SK-N-SH (cell line): ENCODE data around the gene KRTAP10-1. TPM values are rescaled to one million over a fixed set of nuclear protein-coding genes. Genes with fewer than 3 reads are reported as not detected.
A peak's percentile ranks its signal among the peaks of the same experiment; 100 is the strongest.

ENCODE experiments used
- CTCF ChIA-PET: fragments of 300-600, 350-600 bp; formaldehyde crosslinking; extraction: SDS; loops from one replicate; lab custom pipeline; 2021; lab: Yijun Ruan, JAX
- POLR2A ChIA-PET: fragments of 350-600 bp; sonication (Branson Sonifier 250); formaldehyde crosslinking; extraction: SDS; loops from one replicate; lab custom pipeline; 2020; ENCODE audit warnings: antibody characterized with exemption, inconsistent platforms; lab: Yijun Ruan, JAX
- DNase-seq: peaks from one replicate; pipeline ENCODE4 v3.0.0; 2012
- H2AFZ ChIP-seq: fragments of 200-600 bp; sonication (generic); 2 replicates; pipeline ENCODE4 v1.8.1; 2016; ENCODE audit warnings: antibody characterized with exemption, mild to moderate bottlenecking, low read depth
- H3F3A ChIP-seq: fragments of 200-600 bp; sonication (generic); replicated peaks from 2 replicates; pipeline ENCODE3; 2016; ENCODE audit warnings: antibody characterized with exemption, mild to moderate bottlenecking; ENCODE audit not compliant: insufficient read depth
- H3K27ac ChIP-seq, 2 experiments: fragments of 200-500 bp in 1 of 2; fragments of 200-600 bp in 1 of 2; sonication (Bioruptor generic) in 1 of 2; sonication (generic), shearing (Covaris generic) in 1 of 2; 2 replicates each; pipeline versions ENCODE4 v1.5.1 to v1.6.1; 2014 to 2016; ENCODE audit warnings: low read depth in 2 of 2, inconsistent platforms in 1 of 2, low read length in 1 of 2, mild to moderate bottlenecking in 1 of 2, mixed read lengths in 1 of 2
- H3K27me3 ChIP-seq: fragments of 200-600 bp; sonication (generic), shearing (Covaris generic); 2 replicates; pipeline ENCODE4 v1.6.1; 2016; ENCODE audit warnings: mixed run types; ENCODE audit not compliant: insufficient read depth
- H3K36me3 ChIP-seq, 2 experiments: fragments of 200-500 bp in 1 of 2; fragments of 200-600 bp in 1 of 2; sonication (Bioruptor generic) in 1 of 2; sonication (generic) in 1 of 2; replicated peaks in 1 of 2; 2 replicates each; pipeline versions ENCODE3 to v1.5.1; 2014 to 2016; ENCODE audit warnings: low read length in 1 of 2, mild to moderate bottlenecking in 1 of 2; ENCODE audit not compliant: insufficient read depth in 2 of 2, control insufficient read depth in 1 of 2
- H3K4me1 ChIP-seq, 2 experiments: fragments of 200-500 bp in 1 of 2; fragments of 200-600 bp in 1 of 2; sonication (Bioruptor generic) in 1 of 2; sonication (generic), shearing (Covaris generic) in 1 of 2; 2 replicates each; pipeline versions ENCODE4 v1.5.1 to v1.6.1; 2014 to 2016; ENCODE audit warnings: low read depth in 1 of 2, low read length in 1 of 2, mixed run types in 1 of 2; ENCODE audit not compliant: insufficient read depth in 2 of 2, control insufficient read depth in 1 of 2
- H3K4me2 ChIP-seq: fragments of 200-600 bp; sonication (generic), shearing (Covaris generic); 2 replicates; pipeline ENCODE4 v1.6.1; 2017; ENCODE audit warnings: mixed run types
- H3K4me3 ChIP-seq, 2 experiments: fragments of 200-500 bp in 1 of 2; fragments of 200-600 bp in 1 of 2; sonication (Bioruptor generic) in 1 of 2; sonication (generic), shearing (Covaris generic) in 1 of 2; 2 replicates each; pipeline versions ENCODE4 v1.5.1 to v1.8.1; 2014 to 2016; ENCODE audit warnings: low read depth in 2 of 2, inconsistent platforms in 1 of 2, low read length in 1 of 2, mild to moderate bottlenecking in 1 of 2, mixed read lengths in 1 of 2, moderate library complexity in 1 of 2
- H3K79me2 ChIP-seq: fragments of 200-600 bp; sonication (generic); 2 replicates; pipeline ENCODE4 v1.8.1; 2017; ENCODE audit warnings: mild to moderate bottlenecking; ENCODE audit not compliant: insufficient read depth
- H3K9ac ChIP-seq: fragments of 200-600 bp; sonication (generic); 2 replicates; pipeline ENCODE4 v1.6.1; 2017; ENCODE audit warnings: mixed run types
- H3K9me2 ChIP-seq: fragments of 200-600 bp; sonication (generic); 2 replicates; pipeline ENCODE4 v1.6.1; 2017; ENCODE audit warnings: mixed run types
- H3K9me3 ChIP-seq: fragments of 200-600 bp; sonication (generic); 2 replicates; pipeline ENCODE4 v1.6.1; 2017; ENCODE audit warnings: mixed run types, mild to moderate bottlenecking, moderate library complexity
- H4K20me1 ChIP-seq: fragments of 200-600 bp; sonication (generic); 2 replicates; pipeline ENCODE4 v1.6.1; 2017; ENCODE audit warnings: mild to moderate bottlenecking, mixed run types; ENCODE audit not compliant: insufficient read depth
- EZH2phosphoT487 ChIP-seq: fragments of 200-600 bp; sonication (generic); IDR thresholded peaks from 2 replicates; pipeline ENCODE4 v1.6.1; 2017; ENCODE audit warnings: low read depth, mixed run types, mild to moderate bottlenecking, antibody characterized with exemption, moderate library complexity, borderline replicate concordance
- GABPA ChIP-seq: IDR thresholded peaks from 2 replicates; pipeline ENCODE4 v1.4.0; 2012; ENCODE audit warnings: low read depth, mild to moderate bottlenecking
- MXI1 ChIP-seq: IDR thresholded peaks from 2 replicates; pipeline ENCODE4 v1.6.1; 2012; ENCODE audit warnings: mild to moderate bottlenecking, low read depth, low read length, improper control_type of control experiment
- NFIC ChIP-seq: IDR thresholded peaks from 2 replicates; pipeline ENCODE4 v1.4.0; 2012; ENCODE audit warnings: borderline replicate concordance
- RXRA ChIP-seq: IDR thresholded peaks from 2 replicates; pipeline ENCODE4 v1.4.0; 2012; ENCODE audit warnings: low read depth, mild to moderate bottlenecking, borderline replicate concordance
- TAF1 ChIP-seq: IDR thresholded peaks from 2 replicates; pipeline ENCODE4 v1.6.1; 2012; ENCODE audit warnings: low read depth, mild to moderate bottlenecking, low read length, moderate library complexity, borderline replicate concordance
- YY1 ChIP-seq: IDR thresholded peaks from 2 replicates; pipeline ENCODE4 v1.4.0; 2012; ENCODE audit warnings: low read depth, mild to moderate bottlenecking
- WGBS: methylation state at CpG from one replicate; pipeline ENCODE4 v1.1.6; 2017; ENCODE audit warnings: low lambda C conversion rate; 5-methylcytosine and 5-hydroxymethylcytosine counted together
- polyA plus RNA-seq, 3 experiments: library from polyadenylated mRNA; depleted of rRNA; stranded (reverse); fragments of >200 nt; gene quantifications; 2 replicates each; pipeline ENCODE4 v1.2.3, GENCODE V29; 2012
- TF ChIP-seq, protein P1 (sequence below): IDR thresholded peaks from 2 replicates; pipeline ENCODE4 v1.4.0; 2012; ENCODE audit warnings: low read depth
- TF ChIP-seq, protein P2 (sequence below): IDR thresholded peaks from 2 replicates; pipeline ENCODE4 v1.4.0; 2012; ENCODE audit warnings: low read depth, borderline replicate concordance
- TF ChIP-seq, protein P3 (sequence below): fragments of 150-350 bp; IDR thresholded peaks from 2 replicates; pipeline ENCODE4 v1.6.1; 2017; ENCODE audit warnings: antibody characterized with exemption, low read length, low read depth, borderline replicate concordance
- TF ChIP-seq, protein P4 (sequence below): fragments of 150-350 bp; IDR thresholded peaks from 2 replicates; pipeline ENCODE4 v1.6.1; 2016; ENCODE audit warnings: mild to moderate bottlenecking, low read depth, low read length

KRTAP10-1 gene
- polyA plus RNA-seq, 1 of the 3 experiments (the other 2 are of a cell fraction) = not detected

DNA sequence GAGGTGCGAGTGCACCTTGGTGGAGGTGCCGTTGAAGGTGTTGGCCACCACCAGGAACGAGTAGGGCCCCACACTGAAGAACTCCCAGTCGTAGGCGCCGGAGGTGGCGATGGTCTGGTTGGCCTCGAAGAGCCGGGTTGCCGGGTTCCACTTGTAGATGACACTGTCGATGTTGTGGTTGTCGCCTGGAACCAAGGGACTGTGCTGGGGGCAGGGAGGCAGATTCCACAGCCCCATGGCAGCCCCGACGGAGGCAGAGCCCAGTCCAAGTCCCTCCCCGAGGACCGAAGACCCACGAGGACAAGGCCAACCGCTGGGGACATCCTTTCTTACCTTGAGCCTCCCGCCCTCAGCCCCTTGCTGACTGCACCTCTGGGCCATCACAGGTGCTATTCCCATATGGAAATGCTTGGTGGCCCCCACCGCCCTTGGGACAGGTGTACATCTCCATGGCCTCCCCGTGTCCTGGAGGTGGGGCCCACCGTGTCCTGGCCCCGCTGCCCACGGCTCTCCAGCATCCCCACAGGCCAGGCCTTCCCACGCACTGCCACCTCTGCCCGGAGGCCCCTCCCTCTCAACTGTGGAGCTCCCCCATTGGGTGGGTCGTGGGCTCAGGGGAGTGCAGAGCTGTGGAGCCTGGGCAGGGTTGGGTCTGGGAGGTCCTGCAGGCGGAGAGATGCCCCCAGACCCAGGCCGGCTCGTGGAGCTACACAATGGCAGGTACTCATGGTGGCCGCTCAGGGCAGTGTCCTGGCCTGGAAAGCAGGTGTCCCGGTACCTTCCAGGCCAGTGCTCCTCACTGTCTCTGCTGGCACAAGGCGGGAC, 17.9 kb downstream of the KRTAP10-1 start:
- Histone ChIP-seq H3K4me1 (peaks cover 0 to 9% of the 10 kb centered on the region in 2 experiments; a peak in 1 of 4 replicates), H3K9me3 (no peaks in the 10 kb centered on the region), H3K36me3 (no peaks in the 10 kb centered on the region), H3K9me2 (no peaks in the 10 kb centered on the region), H3K27me3 (no peaks in the 10 kb centered on the region), H2AFZ (no peak overlapping the region), H3K79me2 (peaks cover 11% of the 10 kb centered on the region; the same call in 1 of the 2 replicates), H3K27ac (no peak overlapping the region), H3F3A (no peaks in the 10 kb centered on the region), H3K9ac (no peak overlapping the region), H4K20me1 (no peaks in the 10 kb centered on the region)
- WGBS = 83% methylated on average over 13 of the region's 33 CpGs
- CTCF ChIA-PET = interaction anchor here (1.8 kb wide), 1 partner anchor 12 kb away, joined by 6 read pairs; no protein-coding TSS in a partner anchor
- DNase-seq = peak; percentile 28
- no peak for TF ChIP-seq TAF1
- no peak for TF ChIP-seq GABPA
- no peak for TF ChIP-seq NFIC
- TF ChIP-seq, protein P1, sequence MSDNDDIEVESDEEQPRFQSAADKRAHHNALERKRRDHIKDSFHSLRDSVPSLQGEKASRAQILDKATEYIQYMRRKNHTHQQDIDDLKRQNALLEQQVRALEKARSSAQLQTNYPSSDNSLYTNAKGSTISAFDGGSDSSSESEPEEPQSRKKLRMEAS = no peak
- TF ChIP-seq YY1 = no peak
- TF ChIP-seq, protein P2, sequence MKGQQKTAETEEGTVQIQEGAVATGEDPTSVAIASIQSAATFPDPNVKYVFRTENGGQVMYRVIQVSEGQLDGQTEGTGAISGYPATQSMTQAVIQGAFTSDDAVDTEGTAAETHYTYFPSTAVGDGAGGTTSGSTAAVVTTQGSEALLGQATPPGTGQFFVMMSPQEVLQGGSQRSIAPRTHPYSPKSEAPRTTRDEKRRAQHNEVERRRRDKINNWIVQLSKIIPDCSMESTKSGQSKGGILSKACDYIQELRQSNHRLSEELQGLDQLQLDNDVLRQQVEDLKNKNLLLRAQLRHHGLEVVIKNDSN = no peak
- TF ChIP-seq, all 33 proteins: peak for 0
- Histone ChIP-seq H3K4me2 (no peak overlapping the region), H3K4me3 (no peak overlapping the region)
- POLR2A ChIA-PET = no interaction called here

DNA sequence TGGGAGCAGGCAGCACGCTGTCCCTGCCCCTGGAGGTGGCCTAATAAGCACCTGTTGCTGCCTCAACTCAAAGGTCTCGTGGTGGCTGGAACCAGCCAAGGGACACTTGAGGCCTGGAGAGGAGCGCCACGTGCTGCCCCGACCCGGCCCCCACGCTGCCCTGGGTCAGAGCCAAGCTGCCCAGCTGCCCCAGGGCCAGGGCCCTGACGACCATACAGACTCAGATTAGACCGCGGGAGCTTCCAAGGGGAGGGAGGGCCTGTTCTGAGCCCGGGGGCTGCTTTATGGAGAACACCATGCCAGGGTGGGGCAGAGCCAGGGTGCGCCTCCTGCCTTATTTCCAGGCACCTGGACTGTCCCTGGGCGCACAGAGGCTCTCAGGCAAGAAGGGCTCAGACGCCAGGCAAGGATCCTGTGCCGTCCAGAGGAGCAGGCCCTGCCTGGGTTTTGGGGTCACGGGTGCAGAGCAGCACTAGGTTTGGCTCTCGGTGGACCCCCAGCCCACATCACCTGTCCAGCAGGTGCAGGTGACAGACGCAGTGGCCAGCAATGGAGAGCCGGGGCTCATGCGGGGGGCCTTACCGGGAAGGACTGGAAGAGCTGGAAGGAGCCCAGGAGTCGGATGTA, 18.6 kb downstream of the KRTAP10-1 start:
- Histone ChIP-seq H4K20me1 (no peaks in the 10 kb centered on the region), H3K4me3 (no peak overlapping the region), H3K9me3 (no peaks in the 10 kb centered on the region), H3K27ac (no peak overlapping the region), H2AFZ (no peak overlapping the region), H3K4me2 (no peak overlapping the region), H3K27me3 (no peaks in the 10 kb centered on the region), H3K9ac (no peak overlapping the region), H3K4me1 (peaks cover 0 to 17% of the 10 kb centered on the region in 2 experiments; a peak in 1 of 4 replicates), H3K9me2 (no peaks in the 10 kb centered on the region), H3K79me2 (peaks cover 11% of the 10 kb centered on the region; the same call in 1 of the 2 replicates), H3K36me3 (no peaks in the 10 kb centered on the region), H3F3A (no peaks in the 10 kb centered on the region)
- WGBS = 80% methylated on average over 11 of the region's 22 CpGs
- POLR2A ChIA-PET = no interaction called here
- DNase-seq = peak; percentile 10
- CTCF ChIA-PET = interaction anchor here (1.0 to 1.8 kb wide), 2 partner anchors 11 to 280 kb away, joined by 4 to 6 read pairs; no protein-coding TSS in a partner anchor
- TF ChIP-seq YY1 (no peak), TAF1 (no peak), EZH2phosphoT487 (no peak), RXRA (no peak), MXI1 (no peak)
- TF ChIP-seq, protein P3, sequence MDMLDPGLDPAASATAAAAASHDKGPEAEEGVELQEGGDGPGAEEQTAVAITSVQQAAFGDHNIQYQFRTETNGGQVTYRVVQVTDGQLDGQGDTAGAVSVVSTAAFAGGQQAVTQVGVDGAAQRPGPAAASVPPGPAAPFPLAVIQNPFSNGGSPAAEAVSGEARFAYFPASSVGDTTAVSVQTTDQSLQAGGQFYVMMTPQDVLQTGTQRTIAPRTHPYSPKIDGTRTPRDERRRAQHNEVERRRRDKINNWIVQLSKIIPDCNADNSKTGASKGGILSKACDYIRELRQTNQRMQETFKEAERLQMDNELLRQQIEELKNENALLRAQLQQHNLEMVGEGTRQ = no peak
- TF ChIP-seq, protein P4, sequence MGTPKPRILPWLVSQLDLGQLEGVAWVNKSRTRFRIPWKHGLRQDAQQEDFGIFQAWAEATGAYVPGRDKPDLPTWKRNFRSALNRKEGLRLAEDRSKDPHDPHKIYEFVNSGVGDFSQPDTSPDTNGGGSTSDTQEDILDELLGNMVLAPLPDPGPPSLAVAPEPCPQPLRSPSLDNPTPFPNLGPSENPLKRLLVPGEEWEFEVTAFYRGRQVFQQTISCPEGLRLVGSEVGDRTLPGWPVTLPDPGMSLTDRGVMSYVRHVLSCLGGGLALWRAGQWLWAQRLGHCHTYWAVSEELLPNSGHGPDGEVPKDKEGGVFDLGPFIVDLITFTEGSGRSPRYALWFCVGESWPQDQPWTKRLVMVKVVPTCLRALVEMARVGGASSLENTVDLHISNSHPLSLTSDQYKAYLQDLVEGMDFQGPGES = no peak
- TF ChIP-seq, protein P2 = no peak
- TF ChIP-seq, protein P1 = no peak
